Loucy (cell line): Measurements from ENCODE around the gene COL11A1.

ENCODE experiments used
- H2AFZ ChIP-seq: fragments of 200-600 bp; sonication (generic); 2 replicates; pipeline ENCODE4 v1.6.0; 2016; ENCODE audit warnings: antibody characterized with exemption, mild to moderate bottlenecking, low read length, moderate library complexity
- H3F3A ChIP-seq: fragments of 200-600 bp; 2 replicates; pipeline ENCODE4 v1.6.0; 2016; ENCODE audit warnings: antibody characterized with exemption, low read depth, mild to moderate bottlenecking
- H3K27me3 ChIP-seq: fragments of 200-600 bp; sonication (generic); 2 replicates; pipeline ENCODE4 v1.6.1; 2014; ENCODE audit warnings: low read length, mild to moderate bottlenecking; ENCODE audit not compliant: insufficient read depth, poor library complexity, severe bottlenecking
- H3K36me3 ChIP-seq: fragments of 200-600 bp; sonication (generic); 2 replicates; pipeline ENCODE4 v1.6.1; 2016; ENCODE audit warnings: low read length; ENCODE audit not compliant: insufficient read depth
- H3K4me1 ChIP-seq: fragments of 200-600 bp; sonication (generic); 2 replicates; pipeline ENCODE4 v1.5.1; 2014; ENCODE audit warnings: low read length, mild to moderate bottlenecking; ENCODE audit not compliant: insufficient read depth, poor library complexity, severe bottlenecking
- H3K4me2 ChIP-seq: fragments of 200-600 bp; sonication (generic); 2 replicates; pipeline ENCODE4 v1.6.0; 2014; ENCODE audit warnings: antibody characterized with exemption, low read length, low read depth, mild to moderate bottlenecking; ENCODE audit not compliant: poor library complexity, severe bottlenecking
- H3K4me3 ChIP-seq: fragments of 200-600 bp; sonication (generic); 2 replicates; pipeline ENCODE4 v1.5.1; 2014; ENCODE audit warnings: low read length, mild to moderate bottlenecking, mixed read lengths; ENCODE audit not compliant: poor library complexity, severe bottlenecking
- H3K79me2 ChIP-seq: fragments of 200-600 bp; sonication (generic); 2 replicates; pipeline ENCODE4 v1.6.1; 2014; ENCODE audit warnings: low read length; ENCODE audit not compliant: insufficient read depth
- H3K9ac ChIP-seq: fragments of 200-600 bp; sonication (generic); 2 replicates; pipeline ENCODE4 v1.6.0; 2014; ENCODE audit warnings: mild to moderate bottlenecking, low read depth, low read length, moderate library complexity; ENCODE audit not compliant: poor library complexity, severe bottlenecking
- H3K9me2 ChIP-seq: fragments of 200-600 bp; sonication (generic); replicated peaks from 2 replicates; pipeline ENCODE4 v1.6.1; 2016; ENCODE audit warnings: low read depth, low read length, mixed read lengths
- H3K9me3 ChIP-seq: fragments of 200-600 bp; sonication (generic); 2 replicates; pipeline ENCODE4 v1.6.1; 2014; ENCODE audit warnings: mild to moderate bottlenecking, antibody characterized with exemption, low read length, low read depth; ENCODE audit not compliant: insufficient read depth
- H4K20me1 ChIP-seq: fragments of 200-600 bp; sonication (generic); 2 replicates; pipeline ENCODE4 v1.6.0; 2014; ENCODE audit warnings: antibody characterized with exemption, low read length, mild to moderate bottlenecking; ENCODE audit not compliant: insufficient read depth, poor library complexity, severe bottlenecking
- CTCF ChIP-seq: fragments of 200-600 bp; sonication (generic); conservative IDR thresholded peaks from 2 replicates; pipeline ENCODE4 v1.5.1; 2014; ENCODE audit warnings: mild to moderate bottlenecking, antibody characterized with exemption, low read length
- EZH2phosphoT487 ChIP-seq: fragments of 200-600 bp; IDR thresholded peaks from 2 replicates; pipeline ENCODE4 v1.6.1; 2018; ENCODE audit warnings: antibody characterized with exemption, mild to moderate bottlenecking, moderate library complexity, borderline replicate concordance

COL11A1 gene

GRCh38 chr1:102952400-102952799 is 155.9 kb downstream of the COL11A1 start:
- H3K9ac ChIP-seq: no peak overlapping the region
- H3K9me2 ChIP-seq: no peaks in the 10 kb centered on the region
- H3K4me3 ChIP-seq: no peak overlapping the region
- H3K4me2 ChIP-seq: no peak overlapping the region
- no peaks in the 10 kb centered on the region for H3F3A ChIP-seq
- no peaks in the 10 kb centered on the region for H3K4me1 ChIP-seq
- no peaks in the 10 kb centered on the region for H3K36me3 ChIP-seq
- no peaks in the 10 kb centered on the region for H3K9me3 ChIP-seq
- no peak overlapping the region for H2AFZ ChIP-seq
- no peaks in the 10 kb centered on the region for H3K79me2 ChIP-seq
- no peaks in the 10 kb centered on the region for H3K27me3 ChIP-seq
- H4K20me1 ChIP-seq: no peaks in the 10 kb centered on the region
- no peak for TF ChIP-seq CTCF
- TF ChIP-seq EZH2phosphoT487: no peak

GRCh38 chr1:102942324-102942723 is 166.0 kb downstream of the COL11A1 start:
- TF ChIP-seq CTCF: no peak
- TF ChIP-seq EZH2phosphoT487: no peak
- H3K36me3 ChIP-seq: no peaks in the 10 kb centered on the region
- no peak overlapping the region for H2AFZ ChIP-seq
- H3K9me2 ChIP-seq: no peaks in the 10 kb centered on the region
- no peak overlapping the region for H3K9ac ChIP-seq
- no peaks in the 10 kb centered on the region for H4K20me1 ChIP-seq
- no peaks in the 10 kb centered on the region for H3K27me3 ChIP-seq
- no peaks in the 10 kb centered on the region for H3F3A ChIP-seq
- no peaks in the 10 kb centered on the region for H3K4me1 ChIP-seq
- H3K4me3 ChIP-seq: no peak overlapping the region
- no peaks in the 10 kb centered on the region for H3K9me3 ChIP-seq
- no peak overlapping the region for H3K4me2 ChIP-seq
- H3K79me2 ChIP-seq: no peaks in the 10 kb centered on the region

- Histone ChIP-seq H3K27me3 (no peaks in the 10 kb centered on the region), H3K9ac (no peak overlapping the region), H3F3A (no peaks in the 10 kb centered on the region), H4K20me1 (no peaks in the 10 kb centered on the region), H3K9me2 (no peaks in the 10 kb centered on the region), H3K4me3 (no peak overlapping the region), H3K79me2 (no peaks in the 10 kb centered on the region), H3K36me3 (no peaks in the 10 kb centered on the region), H3K9me3 (no peaks in the 10 kb centered on the region), H3K4me1 (no peaks in the 10 kb centered on the region), H3K4me2 (no peak overlapping the region), H2AFZ (no peak overlapping the region)
- TF ChIP-seq CTCF (no peak), EZH2phosphoT487 (no peak)
Measured at GRCh38 chr1:102941366-102941947, 166.9 kb downstream of the COL11A1 start.
